GM21360 (cell line): ENCODE data around the gene ETV6.

Experiments used
- ATAC-seq: cut with Tn5 transposase; IDR thresholded peaks from one replicate; pipeline ENCODE4 v1.9.1; 2021; ENCODE audit warnings: mild to moderate bottlenecking, moderate library complexity; ENCODE audit not compliant: unreplicated experiment

The ETV6 gene

DNA sequence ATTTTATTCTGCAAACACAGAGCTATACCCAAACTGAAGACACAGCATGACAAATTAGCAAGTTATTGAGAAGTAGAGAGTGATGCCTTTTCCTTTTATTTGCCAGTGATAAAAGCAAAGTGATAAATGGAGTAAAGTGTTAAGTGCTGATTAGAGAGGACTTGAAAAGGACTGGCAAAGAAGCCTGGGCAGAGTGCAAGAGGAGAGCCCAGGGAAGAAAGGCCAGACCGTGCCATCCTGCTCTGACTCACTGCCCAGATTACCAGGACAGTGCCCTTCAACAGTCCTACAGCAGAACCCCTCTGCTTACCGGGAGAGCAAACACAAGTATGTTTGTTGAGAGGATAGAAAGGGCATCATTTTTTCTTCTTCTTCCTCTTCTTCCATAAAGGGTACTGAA is 106.5 kb downstream of the ETV6 start:
- no peak for ATAC-seq

DNA sequence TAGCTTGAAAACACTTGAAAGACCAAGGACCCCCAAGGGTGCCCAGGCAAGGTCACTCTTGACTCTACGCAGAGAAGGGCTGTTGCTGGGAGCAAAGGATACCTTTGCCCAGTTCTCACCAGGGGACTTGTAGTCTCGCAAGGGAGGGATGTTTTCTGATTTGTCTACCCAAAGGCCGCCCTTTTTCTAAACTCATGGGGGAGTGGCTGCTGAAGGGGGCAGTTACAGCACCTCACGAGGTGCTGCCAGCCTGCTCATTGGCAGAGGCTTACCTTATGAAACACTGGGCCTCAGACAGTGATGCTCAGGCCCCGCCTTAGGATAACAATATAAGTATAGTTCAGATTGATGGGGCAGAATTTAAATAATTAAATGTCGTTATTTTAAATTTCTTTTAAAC is 107.0 kb downstream of the ETV6 start:
- ATAC-seq = no peak

DNA sequence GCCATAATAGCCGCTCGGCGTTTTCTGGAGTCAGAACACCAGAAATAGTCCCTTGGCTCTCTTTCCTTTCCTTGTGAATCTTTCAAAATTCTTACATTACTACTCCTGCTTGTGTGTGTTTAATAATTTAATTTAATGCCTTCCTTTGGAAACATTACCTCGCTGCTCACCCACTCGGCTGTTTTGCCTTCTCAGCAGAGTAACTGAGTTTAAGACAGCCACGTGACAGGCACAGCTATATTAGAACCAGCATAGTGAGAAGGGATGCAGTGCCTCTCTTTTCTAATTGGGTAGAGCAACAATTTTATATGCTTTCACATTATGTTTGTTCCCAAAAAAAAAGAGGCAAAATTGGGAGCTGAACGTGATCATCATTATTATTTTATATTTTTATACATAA is 107.6 kb downstream of the ETV6 start:
- no peak for ATAC-seq

DNA sequence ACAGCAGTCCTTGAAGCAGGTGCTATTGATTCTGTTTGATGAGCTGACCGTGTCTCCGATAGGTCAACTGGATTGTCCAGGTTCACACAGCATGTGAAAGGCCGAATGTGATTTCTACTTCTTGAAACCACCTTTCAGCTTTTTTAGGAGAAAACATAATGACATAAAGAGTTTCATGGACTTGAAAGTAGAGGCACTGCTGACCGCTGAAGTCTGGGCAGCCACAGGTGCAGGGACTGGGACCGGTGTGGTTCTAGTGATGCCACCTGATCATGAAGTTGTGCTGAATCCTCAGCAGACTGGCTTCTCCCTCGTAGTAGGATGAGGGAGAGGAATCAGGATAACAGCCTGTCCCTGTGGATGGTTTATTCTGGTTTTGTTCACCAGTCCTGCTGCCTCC is 108.1 kb downstream of the ETV6 start:
- ATAC-seq = no peak

DNA sequence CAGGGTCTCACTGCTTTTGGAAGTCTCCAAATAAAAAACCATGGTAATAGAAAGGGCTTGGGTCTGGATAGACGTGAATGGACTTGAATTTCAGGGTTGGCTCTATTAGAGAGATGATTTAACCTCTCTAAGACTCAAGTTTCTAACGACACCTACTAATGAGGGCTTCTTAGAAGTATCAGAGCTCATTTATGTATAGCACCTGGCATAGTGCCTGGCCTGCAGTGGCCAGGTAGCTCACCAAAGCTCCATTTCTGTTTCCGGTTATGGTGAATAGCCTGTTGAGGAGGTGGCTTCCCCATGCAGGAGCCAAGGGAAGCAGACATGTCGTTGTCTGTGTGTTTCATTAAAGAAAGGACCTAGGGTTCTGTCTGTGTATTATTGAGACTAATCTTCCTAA is 108.6 kb downstream of the ETV6 start:
- no peak for ATAC-seq

DNA sequence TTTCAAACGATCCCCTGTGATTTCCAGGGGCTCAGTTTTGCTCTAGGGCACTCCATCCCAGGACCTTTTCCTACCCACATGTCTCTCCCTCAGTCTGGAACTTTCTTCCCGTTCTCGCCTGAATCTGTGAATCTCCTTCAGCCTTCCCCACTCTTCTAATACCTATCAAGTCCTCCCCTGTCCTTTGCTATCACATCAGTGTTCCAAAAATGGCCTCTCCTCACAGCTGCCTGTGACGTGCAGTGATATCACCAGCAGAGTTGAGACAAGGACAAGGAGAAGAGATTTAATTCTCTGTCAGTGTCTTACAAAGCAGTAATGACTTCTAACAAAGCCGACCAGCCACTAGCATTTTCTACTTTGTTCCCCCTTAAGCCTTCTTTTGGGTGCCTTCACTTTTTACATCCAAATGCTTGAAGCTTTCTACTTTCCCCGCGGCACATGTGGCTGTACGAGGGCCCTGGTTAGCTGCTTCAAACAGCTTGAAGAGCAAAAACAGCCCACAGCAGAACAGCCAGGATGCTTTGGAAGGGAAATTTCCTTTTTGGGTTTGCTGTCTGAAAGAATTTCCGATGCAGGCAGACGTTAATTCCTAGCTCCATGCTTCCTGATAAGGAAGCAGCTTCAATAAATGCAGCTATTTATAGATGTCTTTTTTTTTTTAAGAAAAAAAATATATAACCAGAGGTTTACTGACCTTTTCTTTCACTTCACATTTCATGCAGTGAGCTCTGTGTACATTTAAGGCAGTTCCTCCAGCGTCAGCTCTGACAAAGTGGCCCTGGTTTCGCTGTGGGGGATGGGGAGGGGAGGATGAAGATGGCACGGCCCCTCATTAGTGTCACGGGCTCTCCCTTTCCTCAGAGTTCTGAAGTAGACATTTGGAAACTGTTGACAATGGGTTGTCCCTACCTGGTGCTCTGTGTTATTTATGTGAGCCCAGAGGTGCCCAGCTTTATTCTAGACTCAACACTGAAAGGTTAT is 109.3 kb downstream of the ETV6 start:
- peak; percentile 38 for ATAC-seq

DNA sequence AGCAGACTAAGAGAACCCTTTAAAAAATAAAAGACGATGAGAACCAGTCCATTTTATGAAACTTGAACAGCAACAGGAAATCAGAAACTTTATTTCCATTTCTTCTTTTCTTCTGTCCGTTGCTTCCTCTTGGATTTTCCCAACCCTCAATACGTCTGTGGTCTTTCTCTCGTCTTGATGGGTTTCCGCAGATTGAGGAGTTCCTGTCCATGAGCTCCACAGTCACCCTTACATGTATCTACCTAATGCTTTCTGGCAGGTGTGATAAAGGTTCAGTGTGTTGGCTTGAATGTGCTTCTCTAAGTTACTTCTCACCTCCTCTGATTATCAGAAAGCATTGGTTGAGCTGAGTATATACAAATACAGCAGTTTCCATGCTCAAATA is 110.0 kb downstream of the ETV6 start:
- no peak for ATAC-seq

DNA sequence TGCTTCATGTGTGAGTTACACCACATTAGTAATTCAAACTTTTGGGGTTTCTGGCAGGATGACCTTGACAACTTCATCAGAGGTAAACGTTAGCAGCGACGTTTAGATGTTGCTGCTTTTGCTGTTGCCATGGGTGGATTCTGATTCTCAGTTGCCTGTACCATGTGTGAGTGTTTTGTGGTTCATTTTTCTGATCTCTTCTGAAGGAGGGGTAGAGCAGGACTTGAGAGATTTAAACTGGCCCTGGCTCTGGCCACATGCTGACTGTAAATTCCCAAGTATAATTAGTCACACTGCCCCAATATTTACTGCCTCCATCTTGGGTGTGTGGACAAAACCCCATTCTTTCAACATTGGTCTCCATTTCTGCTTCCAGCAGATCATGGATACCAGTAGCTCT is 110.4 kb downstream of the ETV6 start:
- no peak for ATAC-seq

DNA sequence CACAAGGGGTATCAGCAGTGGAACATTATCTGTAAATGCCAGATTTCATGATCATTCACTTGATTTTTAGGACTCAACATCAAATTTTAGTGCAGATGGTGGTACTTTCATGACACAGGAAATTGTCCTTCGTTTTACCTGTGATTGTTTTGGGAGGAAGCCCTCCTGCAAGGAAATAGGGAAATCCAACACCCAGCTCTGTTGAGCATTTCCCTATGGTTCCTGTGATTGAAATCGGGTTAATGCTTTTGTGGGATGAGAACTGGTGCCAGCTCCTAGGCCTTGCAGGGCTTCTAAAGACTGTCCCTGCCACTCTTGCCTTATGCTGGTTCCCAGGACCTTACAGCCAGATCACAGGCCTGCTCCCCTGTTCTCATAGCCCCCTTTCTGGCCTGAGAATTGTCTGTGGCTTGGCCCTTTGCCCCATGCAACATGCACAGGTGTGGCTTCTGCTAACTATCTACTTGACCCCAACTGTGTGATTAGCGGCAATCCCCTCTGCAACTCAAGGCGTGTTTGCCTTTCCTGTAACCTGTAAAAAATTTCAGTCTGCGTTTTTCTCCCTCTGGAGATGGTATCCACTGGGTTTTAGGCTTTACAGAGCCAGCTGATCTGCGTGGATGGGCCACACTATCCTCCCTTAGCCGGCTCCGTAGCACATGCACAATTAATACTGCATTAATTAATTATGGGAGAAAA is 112.5 kb downstream of the ETV6 start:
- peak; percentile 43 for ATAC-seq

DNA sequence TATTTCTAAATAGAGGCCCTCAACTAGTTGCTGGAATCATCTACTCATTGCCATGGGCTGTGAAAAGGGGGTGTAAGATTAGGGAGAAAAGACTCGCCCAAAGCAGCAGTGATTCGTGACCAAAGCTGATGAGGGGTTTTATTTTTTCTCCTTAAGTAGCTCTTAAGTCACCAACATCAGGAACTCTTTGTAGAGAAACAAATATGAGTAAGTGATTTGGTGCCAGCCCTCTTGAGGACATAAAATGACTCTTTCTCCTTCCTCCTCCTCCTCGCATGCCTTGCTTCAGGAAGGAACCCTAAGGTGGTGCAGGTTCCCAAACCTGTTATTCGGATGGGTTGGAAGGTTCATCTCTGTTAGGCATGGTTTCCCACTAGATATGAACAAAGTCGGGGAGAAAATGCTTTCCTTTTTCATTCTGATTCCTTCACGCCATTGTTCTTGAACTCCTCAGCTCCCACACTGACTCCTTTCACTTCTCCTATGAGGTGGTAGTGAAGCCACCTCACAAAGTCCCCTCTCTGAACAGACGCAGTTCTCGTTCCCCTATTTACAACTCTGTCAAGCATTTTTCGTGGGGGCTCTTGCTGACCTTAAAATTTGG is 113.4 kb downstream of the ETV6 start:
- peak; percentile 38 for ATAC-seq

DNA sequence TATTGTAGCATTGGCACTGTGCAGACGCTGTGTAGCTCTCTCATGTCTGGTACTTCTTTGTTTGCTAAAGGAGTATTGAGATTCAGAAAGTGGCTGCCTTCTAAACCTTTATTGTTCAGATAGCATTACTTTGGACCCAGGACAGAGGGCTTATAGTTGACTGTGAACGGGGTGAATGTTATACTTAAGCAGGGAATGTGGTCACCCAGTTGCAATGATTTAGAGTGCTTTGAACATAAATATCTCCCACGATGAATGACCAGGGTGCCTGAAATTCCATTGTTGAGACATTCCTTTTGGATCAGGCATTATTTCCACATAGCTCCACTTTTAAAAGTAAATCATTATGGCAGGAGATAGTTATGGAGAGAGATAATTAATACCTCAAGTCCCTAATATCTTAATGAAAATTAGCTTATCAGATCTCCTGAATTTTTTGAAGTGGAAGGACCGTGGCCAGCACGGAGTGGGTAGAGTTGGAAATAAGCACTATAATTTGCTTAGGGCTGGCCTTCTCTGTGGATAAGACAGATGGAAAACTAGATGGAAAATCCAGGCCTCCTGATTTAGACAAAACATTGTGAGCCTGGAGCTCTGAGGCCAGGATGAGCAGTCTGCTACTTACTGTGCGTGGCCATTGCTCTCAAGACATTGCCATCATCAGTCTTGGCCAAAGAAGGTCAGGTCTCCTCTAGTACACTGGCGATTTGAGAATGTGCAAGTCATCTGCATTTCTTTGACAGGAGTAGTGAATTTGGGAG is 114.5 kb downstream of the ETV6 start:
- ATAC-seq = no peak

DNA sequence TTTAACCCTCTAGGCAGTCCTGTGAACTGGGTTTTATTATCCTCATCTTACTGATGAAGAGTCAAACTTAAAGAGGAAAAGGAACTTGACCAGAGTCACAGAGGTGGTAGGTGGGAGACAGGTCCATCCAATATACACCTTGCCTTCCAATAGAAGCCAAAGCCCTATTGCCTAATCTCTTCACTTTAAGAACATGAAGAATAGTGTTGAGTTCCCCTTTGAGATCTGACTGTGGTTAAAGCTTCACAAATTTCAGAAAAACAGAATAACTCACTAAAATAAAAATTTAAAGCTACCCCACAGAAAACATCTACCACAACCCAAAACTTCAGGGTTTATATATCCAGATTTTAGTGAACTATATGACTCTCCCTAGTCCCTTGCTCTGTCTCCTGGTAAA is 115.4 kb downstream of the ETV6 start:
- no peak for ATAC-seq

DNA sequence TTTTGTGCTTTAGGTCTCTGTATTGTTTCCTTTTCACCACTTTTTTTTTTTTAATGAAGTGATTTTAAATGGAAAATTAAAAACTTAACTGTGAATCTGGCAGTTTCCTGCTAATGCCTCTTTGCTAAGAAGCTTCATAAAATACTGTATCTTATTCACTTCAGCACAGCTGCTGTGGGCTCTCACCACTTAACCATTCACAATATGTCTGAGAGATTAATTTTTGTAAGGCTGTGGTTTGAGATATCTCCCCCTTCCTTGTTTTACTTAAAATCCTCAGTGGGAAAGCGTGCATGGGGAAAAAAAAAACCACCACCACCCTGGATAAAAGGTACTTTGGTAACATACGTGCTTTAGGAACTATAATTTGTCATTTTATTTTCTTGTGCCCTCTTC is 115.9 kb downstream of the ETV6 start:
- ATAC-seq = no peak

DNA sequence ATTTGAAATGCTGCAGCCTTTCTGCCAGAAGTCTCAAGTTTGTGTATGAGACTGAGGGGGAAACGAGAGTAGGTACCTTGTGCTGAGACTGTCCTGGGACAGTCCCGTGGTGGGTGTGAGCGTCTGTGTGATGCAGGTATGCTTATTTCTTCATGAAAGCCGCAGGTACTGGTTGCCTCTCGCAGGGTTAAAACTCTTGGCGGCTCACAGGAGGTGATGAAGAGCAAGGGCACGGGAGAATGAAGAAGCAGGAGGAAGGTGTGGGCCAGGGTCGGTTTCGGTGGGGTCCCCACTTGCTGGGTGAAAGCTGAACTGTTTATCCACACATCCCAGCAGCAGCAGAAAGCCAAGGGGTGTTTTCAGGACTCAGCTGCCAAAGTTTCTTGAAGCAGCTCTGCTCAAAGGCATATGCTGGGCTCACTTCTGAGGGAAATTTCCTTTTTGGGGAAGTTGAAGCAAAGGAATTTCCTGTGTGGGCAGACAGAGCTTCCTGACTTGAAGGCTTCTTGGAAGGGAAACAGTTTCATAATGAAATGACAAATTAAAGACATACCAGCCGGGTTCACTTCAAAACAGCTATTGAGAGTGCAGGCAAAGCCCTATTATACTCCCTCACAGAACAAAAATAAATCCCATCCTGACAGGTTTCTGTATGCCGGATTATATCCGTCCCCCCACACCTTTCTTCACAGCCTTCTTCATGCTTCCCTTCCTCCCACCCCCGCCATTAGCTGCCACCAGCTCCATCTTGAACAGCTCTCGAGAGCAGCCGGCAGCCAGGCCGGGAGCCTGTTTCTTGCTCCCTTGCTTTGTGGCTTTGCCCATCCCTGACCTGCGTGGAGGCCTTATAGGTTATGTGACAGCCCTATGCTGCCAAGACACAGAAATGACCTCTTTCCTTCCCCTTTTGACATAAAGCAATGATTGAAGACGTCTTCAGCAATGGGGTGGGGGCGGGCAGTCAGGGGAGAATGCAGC is 116.6 kb downstream of the ETV6 start:
- ATAC-seq = peak; percentile 58

DNA sequence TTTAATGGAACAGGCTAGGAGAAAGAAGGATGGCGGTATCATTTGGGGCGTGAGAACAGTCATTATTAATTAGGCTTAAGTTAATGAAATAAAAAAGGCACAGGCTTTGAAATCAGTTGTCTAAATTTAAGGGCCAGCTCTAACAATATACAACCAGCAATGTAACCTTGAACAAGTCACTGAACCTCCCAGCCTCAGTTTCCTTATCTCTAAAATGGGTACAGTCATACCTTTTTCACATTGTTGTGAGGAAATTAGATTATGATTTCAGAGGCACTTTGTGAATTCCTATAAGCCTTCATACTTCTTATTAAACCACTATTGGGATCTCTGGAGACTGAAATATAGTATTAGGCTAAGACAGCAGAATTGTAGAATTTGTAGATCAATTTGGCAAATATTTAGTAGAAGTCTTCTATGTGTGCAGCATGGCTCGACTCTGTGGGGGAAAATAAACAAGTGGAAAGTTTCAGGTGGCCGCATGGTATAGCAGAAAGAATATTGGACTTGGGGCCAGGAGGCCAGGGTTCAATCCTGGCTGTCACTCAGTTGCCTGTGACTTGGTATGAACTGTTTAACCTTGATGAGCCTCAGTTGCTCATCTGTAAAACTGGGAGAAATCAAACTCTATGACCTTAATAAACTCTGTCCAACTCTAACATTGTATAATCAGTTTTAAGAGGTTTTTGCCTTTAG is 117.7 kb downstream of the ETV6 start:
- ATAC-seq = no peak

DNA sequence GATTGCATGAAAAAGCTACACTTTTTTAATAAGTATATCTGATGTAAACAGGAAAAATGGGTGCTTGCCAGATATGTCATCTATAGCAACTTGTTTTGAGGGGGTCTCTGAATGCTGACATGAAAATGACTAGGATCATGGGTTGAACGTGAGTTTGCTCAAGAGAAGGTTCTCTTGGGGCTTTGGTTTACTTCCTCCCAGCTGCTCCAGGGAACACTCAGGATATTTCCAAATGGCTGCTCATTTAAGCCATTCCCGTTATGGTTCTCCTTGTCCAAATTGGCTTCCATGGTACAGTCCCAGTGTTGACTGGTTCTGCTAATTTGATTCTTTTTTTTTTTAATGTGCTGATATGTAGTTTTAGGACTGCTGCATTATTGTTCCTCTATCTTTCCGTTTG is 118.3 kb downstream of the ETV6 start:
- no peak for ATAC-seq

DNA sequence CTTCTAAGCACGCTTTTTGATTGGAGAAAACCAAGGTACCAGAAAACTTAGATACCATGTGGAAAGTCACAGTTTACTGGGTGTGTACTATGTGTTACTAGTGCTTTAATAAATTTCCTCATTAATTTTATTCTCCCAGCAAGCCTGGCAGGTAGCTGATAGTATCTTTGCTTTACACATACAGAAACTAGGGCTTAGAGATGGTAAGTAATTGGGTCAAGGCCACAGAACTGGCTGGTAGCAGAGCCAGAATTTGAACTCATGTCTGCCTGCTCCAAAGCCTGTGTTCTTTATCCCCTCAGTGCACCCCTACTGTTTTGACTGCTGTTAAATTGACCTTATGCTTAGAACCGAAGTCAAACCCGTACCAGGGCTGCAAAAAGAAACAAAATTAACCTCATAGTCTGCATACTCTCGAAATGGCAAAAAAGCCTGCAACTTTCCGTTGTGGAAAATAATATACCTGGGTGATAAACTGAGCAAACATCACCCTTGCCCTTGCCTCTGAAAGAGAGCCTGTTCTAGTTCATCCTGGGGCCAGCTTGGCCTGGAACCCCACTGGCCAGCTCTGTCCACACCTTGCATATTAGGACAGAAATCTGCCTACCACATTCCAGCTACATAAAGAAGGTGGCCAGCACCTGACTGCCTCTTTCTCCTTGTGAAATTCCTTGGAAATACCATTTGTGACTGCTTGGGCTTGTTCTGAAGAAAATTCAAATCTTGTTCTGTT is 118.9 kb downstream of the ETV6 start:
- ATAC-seq = no peak

DNA sequence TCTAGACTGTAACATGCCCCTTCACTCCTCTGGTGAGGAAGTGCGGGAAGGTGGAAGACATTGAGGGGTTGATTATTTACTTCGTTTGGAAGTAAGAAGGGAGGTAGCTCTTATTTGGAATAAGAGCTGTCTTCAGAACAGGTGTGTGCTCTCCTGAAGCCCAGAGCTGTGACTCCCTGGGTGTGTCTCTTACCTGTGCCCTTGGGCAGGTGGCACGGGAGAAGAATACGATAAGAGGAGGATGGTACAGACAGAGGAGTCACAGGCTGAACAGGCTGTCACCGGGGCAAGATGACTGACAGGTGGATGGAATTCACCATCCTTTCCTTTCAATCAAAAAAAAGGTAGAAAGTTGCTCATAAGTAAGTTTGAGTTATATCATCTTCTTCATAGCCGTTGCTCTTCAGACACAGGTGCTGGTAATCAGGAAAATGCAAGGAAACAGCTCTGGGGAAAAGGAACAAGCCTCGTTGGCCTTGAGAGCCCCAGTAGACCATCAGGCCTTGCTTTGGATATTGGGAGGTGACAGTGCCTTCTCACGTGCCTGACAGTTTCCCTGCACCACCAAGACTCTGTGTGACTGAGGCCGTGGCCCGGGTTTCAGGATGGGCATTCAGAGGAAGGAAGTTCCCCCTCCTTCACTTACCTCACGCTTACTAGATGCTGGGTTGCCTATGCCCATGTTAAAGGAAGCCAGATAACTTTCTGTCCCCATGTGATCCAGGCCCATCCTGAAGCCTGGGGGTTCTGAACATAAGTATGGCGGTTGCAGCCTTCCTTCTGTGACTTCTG is 120.4 kb downstream of the ETV6 start:
- ATAC-seq = no peak
